DND-41 (cell line): Measurements from ENCODE around the gene CCHCR1.

Experiments
- ATAC-seq: fragments of 200-7000 bp; cut with Tn5 transposase; 3 replicates; pipeline ENCODE4 v1.9.1; 2021; ENCODE audit warnings: low read depth; ENCODE audit not compliant: insufficient read depth
- DNase-seq: peaks from one replicate; pipeline ENCODE4 v3.0.0-alpha.2; 2020
- H2AFZ ChIP-seq: 2 replicates; pipeline ENCODE4 v1.6.0; 2012; ENCODE audit warnings: low read depth, low read length
- H3K27ac ChIP-seq: 2 replicates; pipeline ENCODE4 v1.5.1; 2012; ENCODE audit warnings: low read length, inconsistent platforms
- H3K27me3 ChIP-seq: fragments of 200-600 bp; sonication (generic); 2 replicates; pipeline ENCODE4 v1.6.0; 2012; ENCODE audit warnings: low read length, mild to moderate bottlenecking, inconsistent platforms; ENCODE audit not compliant: insufficient read depth, poor library complexity
- H3K36me3 ChIP-seq: 2 replicates; pipeline ENCODE4 v1.5.1; 2012; ENCODE audit warnings: low read length, inconsistent platforms; ENCODE audit not compliant: insufficient read depth
- H3K4me1 ChIP-seq: 2 replicates; pipeline ENCODE4 v1.5.1; 2012; ENCODE audit warnings: mild to moderate bottlenecking, low read length; ENCODE audit not compliant: insufficient read depth
- H3K4me2 ChIP-seq: 2 replicates; pipeline ENCODE4 v1.6.0; 2012; ENCODE audit warnings: mild to moderate bottlenecking, moderate library complexity, low read length, inconsistent platforms; ENCODE audit not compliant: insufficient read depth
- H3K4me3 ChIP-seq, 2 experiments: fragments of 200-600 bp in 1 of 2; shearing (Covaris generic) in 1 of 2; 2 replicates each; pipeline ENCODE4 v1.5.1; 2012 to 2016; ENCODE audit warnings: inconsistent platforms in 2 of 2, low read length in 2 of 2, mild to moderate bottlenecking in 2 of 2, low read depth in 1 of 2, moderate library complexity in 1 of 2
- H3K79me2 ChIP-seq: 2 replicates; pipeline ENCODE4 v1.6.0; 2012; ENCODE audit warnings: low read length, inconsistent platforms; ENCODE audit not compliant: insufficient read depth
- H3K9ac ChIP-seq: 2 replicates; pipeline ENCODE4 v1.6.0; 2012; ENCODE audit warnings: low read depth, mild to moderate bottlenecking, inconsistent platforms, low read length, moderate library complexity
- H3K9me3 ChIP-seq: 2 replicates; pipeline ENCODE4 v1.5.1; 2012; ENCODE audit warnings: low read length, moderate library complexity, mild to moderate bottlenecking, inconsistent platforms; ENCODE audit not compliant: insufficient read depth, severe bottlenecking
- H4K20me1 ChIP-seq: 2 replicates; pipeline ENCODE4 v1.6.0; 2012; ENCODE audit warnings: low read length; ENCODE audit not compliant: insufficient read depth
- EZH2 ChIP-seq: IDR thresholded peaks from 3 replicates; pipeline ENCODE4 v1.6.1; 2012; ENCODE audit warnings: borderline replicate concordance, low read depth, mild to moderate bottlenecking, moderate library complexity, low read length, inconsistent platforms; ENCODE audit not compliant: severe bottlenecking
- TF ChIP-seq, protein P1 (sequence below): IDR thresholded peaks from 2 replicates; pipeline ENCODE4 v1.5.1; 2012; ENCODE audit warnings: borderline replicate concordance, low read length, moderate library complexity, mild to moderate bottlenecking; ENCODE audit not compliant: poor library complexity, severe bottlenecking; ENCODE audit errors: extremely low read depth

The CCHCR1 gene

DNA sequence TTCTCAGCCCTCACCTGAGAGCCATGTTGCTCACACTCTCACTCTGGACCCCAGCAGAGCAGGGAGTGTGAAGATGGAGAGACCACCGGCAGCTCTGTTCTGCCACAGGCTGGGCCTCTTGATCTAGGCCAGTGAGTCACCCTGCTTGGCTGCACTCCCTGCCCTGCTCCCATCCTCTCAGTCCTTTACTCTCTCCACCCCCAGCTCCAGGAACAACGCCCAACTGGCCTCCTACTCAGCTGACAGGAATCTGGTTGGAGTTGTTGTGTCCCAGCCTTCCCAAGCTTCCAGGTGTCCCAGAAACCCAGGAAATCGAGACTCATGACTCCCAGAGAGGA is 43.1 kb downstream of the CCHCR1 start, which contains the start of gene PSORS1C1:
Gene PSORS1C1 (plus strand): TSS at position 260 of the 338 bp plus-strand sequence. CDS start 14,833 bp downstream, outside the sequence.
- Histone ChIP-seq H3K79me2 (no peaks in the 10 kb centered on the region), H3K9ac (no peak within 1 kb of the TSS), H3K9me3 (no peaks in the 10 kb centered on the region), H3K4me2 (no peak within 1 kb of the TSS), H4K20me1 (no peaks in the 10 kb centered on the region), H3K27ac (no peak within 1 kb of the TSS), H3K36me3 (no peaks in the 10 kb centered on the region), H3K27me3 (peaks cover 58% of the 10 kb centered on the region), H2AFZ (no peak within 1 kb of the TSS), H3K4me1 (no peaks in the 10 kb centered on the region), H3K4me3 (no peak within 1 kb of the TSS)
- ATAC-seq (no peak), DNase-seq (no peak)
- no peak for TF ChIP-seq EZH2
- TF ChIP-seq, protein P1, sequence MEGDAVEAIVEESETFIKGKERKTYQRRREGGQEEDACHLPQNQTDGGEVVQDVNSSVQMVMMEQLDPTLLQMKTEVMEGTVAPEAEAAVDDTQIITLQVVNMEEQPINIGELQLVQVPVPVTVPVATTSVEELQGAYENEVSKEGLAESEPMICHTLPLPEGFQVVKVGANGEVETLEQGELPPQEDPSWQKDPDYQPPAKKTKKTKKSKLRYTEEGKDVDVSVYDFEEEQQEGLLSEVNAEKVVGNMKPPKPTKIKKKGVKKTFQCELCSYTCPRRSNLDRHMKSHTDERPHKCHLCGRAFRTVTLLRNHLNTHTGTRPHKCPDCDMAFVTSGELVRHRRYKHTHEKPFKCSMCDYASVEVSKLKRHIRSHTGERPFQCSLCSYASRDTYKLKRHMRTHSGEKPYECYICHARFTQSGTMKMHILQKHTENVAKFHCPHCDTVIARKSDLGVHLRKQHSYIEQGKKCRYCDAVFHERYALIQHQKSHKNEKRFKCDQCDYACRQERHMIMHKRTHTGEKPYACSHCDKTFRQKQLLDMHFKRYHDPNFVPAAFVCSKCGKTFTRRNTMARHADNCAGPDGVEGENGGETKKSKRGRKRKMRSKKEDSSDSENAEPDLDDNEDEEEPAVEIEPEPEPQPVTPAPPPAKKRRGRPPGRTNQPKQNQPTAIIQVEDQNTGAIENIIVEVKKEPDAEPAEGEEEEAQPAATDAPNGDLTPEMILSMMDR, result no peak

DNA sequence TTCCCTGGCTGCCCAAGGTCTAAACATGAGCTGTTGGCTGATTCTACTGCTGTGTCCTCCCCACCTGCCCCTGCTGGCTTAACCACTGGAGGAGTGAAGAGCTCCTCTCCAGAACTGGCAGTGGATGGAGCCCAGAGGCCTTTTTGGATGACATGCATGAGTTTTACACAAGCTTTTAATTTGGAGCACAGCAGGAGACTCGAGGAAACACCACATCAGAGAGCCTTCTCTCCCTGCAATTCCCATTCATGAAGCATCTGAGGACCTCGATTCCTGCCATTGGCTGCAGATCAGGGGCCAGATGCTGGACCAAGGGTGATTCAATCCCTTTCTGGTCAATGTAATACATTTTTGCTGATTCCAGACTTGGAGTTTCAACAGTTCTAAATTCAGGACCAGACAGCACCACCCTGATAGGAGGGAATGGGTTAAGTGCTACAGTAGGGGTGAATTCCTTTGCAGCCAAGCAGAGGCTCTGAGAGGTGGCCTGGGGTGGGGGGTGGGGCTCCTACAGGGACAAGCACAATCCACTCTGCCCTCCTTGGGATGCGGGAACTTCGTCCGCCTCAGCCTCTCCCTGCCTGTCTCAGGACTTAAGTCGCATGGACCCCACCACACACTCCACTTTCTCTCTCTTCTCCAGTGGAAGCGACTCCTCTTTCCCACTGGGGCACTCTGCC is 43.6 kb downstream of the CCHCR1 start:
- no peak overlapping the region for H3K27ac ChIP-seq
- H3K4me1 ChIP-seq, result no peaks in the 10 kb centered on the region
- no peaks in the 10 kb centered on the region for H4K20me1 ChIP-seq
- no peak overlapping the region for H2AFZ ChIP-seq
- H3K4me2 ChIP-seq, result no peak overlapping the region
- no peak overlapping the region for H3K9ac ChIP-seq
- H3K9me3 ChIP-seq, result no peaks in the 10 kb centered on the region
- ATAC-seq (no peak), DNase-seq (no peak)
- no peaks in the 10 kb centered on the region for H3K36me3 ChIP-seq
- H3K27me3 ChIP-seq, result peaks cover 54% of the 10 kb centered on the region
- no peak overlapping the region for H3K4me3 ChIP-seq
- H3K79me2 ChIP-seq, result no peaks in the 10 kb centered on the region
- TF ChIP-seq, protein P1, result no peak
- no peak for TF ChIP-seq EZH2

DNA sequence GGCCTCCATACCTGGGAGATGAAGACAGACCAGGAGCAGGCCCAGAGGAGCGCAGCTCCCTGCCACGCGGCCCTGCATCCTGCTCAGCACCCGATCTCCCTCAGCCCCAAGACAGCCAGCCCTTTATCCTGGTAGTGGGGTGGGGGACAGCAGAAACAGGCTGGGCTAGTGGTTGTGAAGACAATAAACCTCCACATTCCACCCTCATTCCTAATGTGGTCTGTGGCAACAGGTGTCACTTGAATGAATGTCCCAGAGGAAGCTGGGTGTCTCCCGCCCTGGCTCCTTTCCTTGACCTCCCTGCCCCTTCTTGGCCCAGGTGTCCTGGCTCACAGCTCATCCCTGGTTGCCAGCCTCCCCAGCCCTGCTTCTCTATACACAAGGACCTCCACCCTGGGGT is 45.1 kb downstream of the CCHCR1 start, which contains the start of gene C6orf15:
Gene C6orf15 (minus strand): TSS at position 98 of the 400 bp plus-strand sequence. CDS start 20 bp downstream, at position 78.
- H3K79me2 ChIP-seq, result no peaks in the 10 kb centered on the region
- no peaks in the 10 kb centered on the region for H3K9me3 ChIP-seq
- peaks cover 54% of the 10 kb centered on the region for H3K27me3 ChIP-seq
- H3K4me3 ChIP-seq, result no peak within 1 kb of the TSS
- no peaks in the 10 kb centered on the region for H4K20me1 ChIP-seq
- DNase-seq, result no peak
- H2AFZ ChIP-seq, result no peak within 1 kb of the TSS
- H3K4me1 ChIP-seq, result no peaks in the 10 kb centered on the region
- H3K9ac ChIP-seq, result no peak within 1 kb of the TSS
- no peak within 1 kb of the TSS for H3K27ac ChIP-seq
- no peak within 1 kb of the TSS for H3K4me2 ChIP-seq
- ATAC-seq, result no peak
- TF ChIP-seq EZH2, result no peak
- TF ChIP-seq, protein P1, result no peak
- no peaks in the 10 kb centered on the region for H3K36me3 ChIP-seq
